Immature natural killer cell (primary cell): ENCODE results near the gene TMEM30A. TPM values are rescaled to one million over a fixed set of nuclear protein-coding genes. Genes with fewer than 3 reads are reported as not detected.
A peak's percentile ranks its signal among the peaks of the same experiment; 100 is the strongest.

Experiments
- DNase-seq, 3 donors: peaks; one replicate each; pipeline ENCODE4 v3.0.0; 2022; ENCODE audit warnings: mixed read lengths in 1 of 3
- H3K27ac Mint-ChIP-seq, 6 donors: one replicate each; pipeline ENCODE4 v1.8.0; 2020; ENCODE audit warnings: mixed read lengths in 6 of 6, mild to moderate bottlenecking in 5 of 6, inconsistent platforms in 4 of 6, moderate library complexity in 3 of 6
- H3K27me3 Mint-ChIP-seq, 3 donors: one replicate each; pipeline ENCODE4 v1.8.0; 2020 to 2021; ENCODE audit warnings: low read depth in 3 of 3, mild to moderate bottlenecking in 3 of 3, mixed read lengths in 3 of 3, moderate library complexity in 3 of 3, inconsistent platforms in 1 of 3
- H3K36me3 Mint-ChIP-seq, 3 donors: one replicate each; pipeline ENCODE4 v1.8.0; 2020; ENCODE audit warnings: mixed read lengths in 3 of 3, inconsistent platforms in 2 of 3, mild to moderate bottlenecking in 2 of 3
- H3K4me1 Mint-ChIP-seq, 2 donors: one replicate each; pipeline ENCODE4 v1.8.0; 2020; ENCODE audit warnings: inconsistent platforms in 2 of 2, mild to moderate bottlenecking in 2 of 2, mixed read lengths in 2 of 2, moderate library complexity in 1 of 2
- H3K4me3 Mint-ChIP-seq, 5 donors: one replicate each; pipeline ENCODE4 v1.8.0; 2020; ENCODE audit warnings: mild to moderate bottlenecking in 5 of 5, mixed read lengths in 5 of 5, inconsistent platforms in 3 of 5, moderate library complexity in 3 of 5
- H3K9me3 Mint-ChIP-seq, 6 donors: one replicate each; pipeline ENCODE4 v1.8.0; 2020; ENCODE audit warnings: mild to moderate bottlenecking in 6 of 6, mixed read lengths in 6 of 6, inconsistent platforms in 4 of 6, moderate library complexity in 3 of 6
- polyA plus RNA-seq, 3 donors: library from polyadenylated mRNA; unstranded; fragments of 300-500 nt; fragmentation: Illumina TruSeq; gene quantifications; one replicate each; pipeline ENCODE4 v1.2.3, GENCODE V29; 2021

TMEM30A gene
- polyA plus RNA-seq, 3 donors from 2014 or later = 47.5 to 81.9 (median 56.0) TPM

DNA sequence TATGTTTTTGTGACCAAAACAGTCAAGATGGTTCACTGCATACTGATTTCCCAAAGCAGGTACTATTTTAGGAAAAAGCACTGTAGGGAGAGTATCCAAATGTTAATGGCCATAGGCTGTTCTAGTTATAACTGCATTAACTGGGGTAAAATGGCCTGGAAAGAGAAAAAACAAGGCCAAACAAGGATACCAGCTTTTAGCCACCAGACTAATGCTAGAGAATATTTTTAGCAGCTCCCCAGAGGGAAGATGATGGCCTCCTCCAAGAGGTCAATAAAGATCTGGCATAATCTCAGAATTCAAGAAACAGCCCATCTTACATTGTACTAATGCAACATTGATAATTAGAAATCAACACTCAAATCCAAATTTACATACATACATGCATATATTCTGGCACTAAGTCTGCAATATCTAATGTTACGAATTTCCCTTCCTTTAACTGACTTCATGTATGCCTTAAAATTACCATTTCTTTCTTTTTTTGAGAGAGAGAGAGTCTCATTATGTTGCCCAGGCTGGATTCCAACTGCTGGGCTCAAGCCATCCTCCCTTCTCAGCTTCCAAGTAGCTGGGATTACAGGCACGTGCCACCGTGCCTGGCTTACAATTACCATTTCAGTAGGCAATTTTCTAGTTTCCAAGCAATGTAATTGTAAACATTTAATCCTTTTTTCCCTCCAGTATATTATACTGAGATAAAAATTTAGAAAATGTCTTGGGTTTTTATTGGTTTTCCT is 50.3 kb downstream of the TMEM30A start:
- no peak overlapping the region for H3K27ac Mint-ChIP-seq
- no peak for DNase-seq
- H3K4me1 Mint-ChIP-seq = peaks cover 0 to 4% of the 10 kb centered on the region in 2 donors
- H3K9me3 Mint-ChIP-seq = no peaks in the 10 kb centered on the region
- no peak overlapping the region for H3K4me3 Mint-ChIP-seq
- peaks cover 3 to 15% (median 7%) of the 10 kb centered on the region in 3 donors for H3K36me3 Mint-ChIP-seq
- no peaks in the 10 kb centered on the region for H3K27me3 Mint-ChIP-seq

DNA sequence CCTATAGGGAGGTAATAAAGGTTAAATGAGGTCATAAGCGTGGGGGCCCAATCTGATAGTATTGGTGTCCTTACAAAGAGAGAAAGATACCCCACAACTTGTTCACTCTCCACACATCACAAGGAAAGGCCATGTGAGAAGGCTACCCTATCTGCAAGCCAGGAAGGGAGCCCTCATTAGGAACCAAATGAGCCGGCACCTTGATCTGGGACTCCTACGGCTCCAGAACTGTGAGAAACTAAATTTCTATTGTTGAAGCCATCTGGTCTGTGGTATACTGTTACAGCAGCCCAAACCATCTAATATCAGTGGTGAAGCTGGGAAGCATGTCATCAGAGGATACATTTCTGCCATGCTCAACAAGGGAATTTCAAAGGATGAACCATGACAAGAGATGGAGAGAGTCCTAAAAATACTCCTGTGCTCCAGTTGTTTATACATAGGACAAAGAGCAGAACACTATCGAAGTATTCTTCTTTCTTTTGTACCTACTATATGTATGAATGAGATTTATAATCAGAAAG is 51.4 kb downstream of the TMEM30A start:
- H3K27ac Mint-ChIP-seq = no peak overlapping the region

DNA sequence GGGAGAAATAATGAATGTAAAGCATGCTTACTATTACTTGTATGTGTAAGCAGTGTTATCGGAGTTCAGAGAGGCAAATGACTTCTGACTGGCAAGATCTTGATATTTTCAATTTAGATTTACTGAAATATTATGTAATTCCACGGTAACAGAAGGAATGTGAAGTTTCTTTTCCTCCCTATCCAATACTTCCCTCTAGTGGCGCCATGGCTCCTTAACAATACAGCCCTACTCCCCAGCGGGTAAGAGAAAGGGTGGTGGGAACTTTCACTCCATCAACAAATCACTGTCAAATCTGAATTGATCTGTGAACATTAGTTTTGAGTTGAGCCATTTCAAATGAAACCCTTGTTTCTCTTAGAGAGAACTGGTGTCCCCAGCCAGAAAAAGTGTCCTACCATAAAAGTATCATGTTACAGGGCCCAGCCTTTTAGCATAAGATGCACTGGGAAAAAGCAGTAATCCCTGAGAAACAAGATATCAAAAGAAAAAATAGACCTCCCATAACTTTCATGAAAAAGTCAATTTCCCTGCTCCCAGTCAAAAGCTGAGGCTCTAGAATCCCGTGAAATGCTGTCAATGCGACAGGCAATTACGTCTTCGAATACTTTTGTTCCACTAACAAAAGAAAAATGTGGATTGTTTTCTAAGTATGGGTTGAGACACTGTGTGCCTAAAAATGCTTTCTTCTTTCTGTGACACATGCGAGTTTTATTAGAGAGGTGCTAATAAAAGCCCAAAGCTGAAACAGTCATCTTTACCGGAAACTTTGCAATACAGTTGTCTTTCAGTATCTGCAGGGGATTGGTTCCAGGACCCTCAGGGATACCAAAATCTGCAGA is 53.9 kb downstream of the TMEM30A start:
- no peaks in the 10 kb centered on the region for H3K9me3 Mint-ChIP-seq
- H3K27me3 Mint-ChIP-seq = peaks cover 1 to 7% (median 3%) of the 10 kb centered on the region in 3 donors
- no peaks in the 10 kb centered on the region for H3K36me3 Mint-ChIP-seq

More for the DNA sequence above, 51.4 kb downstream of the TMEM30A start:
- H3K4me3 Mint-ChIP-seq = no peak overlapping the region
- peaks cover 3 to 7% (median 5%) of the 10 kb centered on the region in 3 donors for H3K36me3 Mint-ChIP-seq
- no peaks in the 10 kb centered on the region for H3K9me3 Mint-ChIP-seq
- peaks cover 0 to 4% of the 10 kb centered on the region in 2 donors for H3K4me1 Mint-ChIP-seq
- peaks cover 0 to 3% (median 0%) of the 10 kb centered on the region in 3 donors for H3K27me3 Mint-ChIP-seq
- no peak for DNase-seq

DNA sequence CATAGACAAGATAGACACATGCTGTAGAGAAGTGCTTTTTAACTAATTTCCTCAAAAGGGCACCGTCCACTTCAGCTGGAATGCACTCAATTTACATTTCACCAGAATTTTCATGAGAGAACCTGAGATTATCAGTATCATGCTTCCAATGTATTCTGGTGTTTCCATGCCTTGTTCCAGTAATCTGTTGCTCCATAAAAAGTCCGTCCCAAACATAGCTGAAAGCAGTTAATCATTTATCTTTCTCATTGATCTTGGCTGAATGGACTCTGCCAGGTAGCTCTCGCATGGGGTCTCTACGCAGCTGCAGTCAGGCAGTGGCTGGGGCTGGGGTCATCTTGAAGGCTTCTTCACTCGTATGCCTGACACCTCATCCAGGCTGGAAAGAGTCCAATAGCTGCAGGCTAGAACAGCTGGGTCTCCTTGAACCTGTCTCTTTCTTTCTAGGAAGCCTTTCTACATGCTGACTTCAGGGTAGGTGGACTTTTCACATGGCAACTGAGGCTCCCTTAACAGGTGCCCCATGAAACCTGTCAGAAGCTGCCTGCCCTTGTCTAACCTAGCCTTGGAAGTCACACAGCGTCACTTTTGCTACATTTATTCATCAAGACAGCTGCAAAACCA is 60.2 kb downstream of the TMEM30A start:
- Mint-ChIP-seq H3K27ac (no peak overlapping the region), H3K36me3 (no peaks in the 10 kb centered on the region), H3K4me3 (no peak overlapping the region), H3K27me3 (peaks cover 3 to 19% (median 4%) of the 10 kb centered on the region in 3 donors), H3K9me3 (no peaks in the 10 kb centered on the region), H3K4me1 (no peaks in the 10 kb centered on the region)
- DNase-seq = no peak

More for the DNA sequence above, 53.9 kb downstream of the TMEM30A start:
- DNase-seq = no peak
- Mint-ChIP-seq H3K4me3 (no peak overlapping the region), H3K27ac (no peak overlapping the region), H3K4me1 (no peaks in the 10 kb centered on the region)

GRCh38 chr6:75223428-75223827 is 61.2 kb downstream of the TMEM30A start:
- H3K4me1 Mint-ChIP-seq = no peaks in the 10 kb centered on the region
- no peak overlapping the region for H3K4me3 Mint-ChIP-seq
- H3K9me3 Mint-ChIP-seq = no peaks in the 10 kb centered on the region

DNA sequence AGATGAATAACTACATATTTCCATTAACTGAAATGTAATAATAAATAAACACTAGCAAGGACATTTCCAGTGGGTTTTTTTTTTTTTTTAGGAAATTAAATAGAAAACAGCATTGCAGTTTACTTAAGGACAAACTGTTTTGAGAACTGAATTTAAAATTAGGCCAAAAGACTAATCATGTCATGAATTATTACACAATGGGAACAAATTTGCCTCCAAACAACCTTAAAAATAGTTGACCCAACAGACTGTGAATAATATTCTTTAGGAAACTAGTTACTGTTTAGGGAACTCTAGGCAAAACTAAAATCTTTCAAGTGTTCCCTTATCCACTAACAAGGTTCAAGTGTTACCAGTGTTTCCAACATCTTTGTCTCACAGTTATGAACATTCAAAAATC is 62.3 kb downstream of the TMEM30A start:
- no peaks in the 10 kb centered on the region for H3K36me3 Mint-ChIP-seq
- H3K27ac Mint-ChIP-seq = no peak overlapping the region
- no peaks in the 10 kb centered on the region for H3K9me3 Mint-ChIP-seq
- no peak for DNase-seq
- no peaks in the 10 kb centered on the region for H3K4me1 Mint-ChIP-seq
- peaks cover under 1 to 21% (median 2%) of the 10 kb centered on the region in 3 donors for H3K27me3 Mint-ChIP-seq
- no peak overlapping the region for H3K4me3 Mint-ChIP-seq

More at GRCh38 chr6:75223428-75223827, 61.2 kb downstream of the TMEM30A start:
- DNase-seq = no peak
- Mint-ChIP-seq H3K27me3 (peaks cover 0 to 23% (median 4%) of the 10 kb centered on the region in 3 donors), H3K27ac (no peak overlapping the region), H3K36me3 (no peaks in the 10 kb centered on the region)

DNA sequence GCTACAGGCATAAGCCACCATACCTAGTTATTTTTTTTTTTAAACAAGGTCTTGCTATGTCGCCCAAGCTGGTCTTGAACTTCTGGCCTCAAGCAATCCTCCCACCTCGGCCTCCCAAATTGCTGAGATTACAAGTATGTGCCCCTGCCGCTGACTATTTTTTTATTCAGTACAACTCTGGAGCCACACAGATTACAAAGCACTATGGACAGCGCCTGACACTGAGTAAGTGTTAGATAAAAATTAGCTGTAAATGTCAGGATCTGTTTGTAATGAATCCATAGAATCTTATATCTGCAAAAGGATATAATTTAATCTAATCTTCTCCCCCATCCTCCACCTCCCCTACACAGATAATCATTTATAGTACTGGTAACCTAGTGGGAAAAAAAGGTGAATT is 63.5 kb downstream of the TMEM30A start:
- no peaks in the 10 kb centered on the region for H3K36me3 Mint-ChIP-seq
- no peaks in the 10 kb centered on the region for H3K9me3 Mint-ChIP-seq
- no peak overlapping the region for H3K4me3 Mint-ChIP-seq
- no peak overlapping the region for H3K27ac Mint-ChIP-seq
- H3K27me3 Mint-ChIP-seq = peaks cover 3 to 21% (median 4%) of the 10 kb centered on the region in 3 donors
- no peak for DNase-seq
- H3K4me1 Mint-ChIP-seq = no peaks in the 10 kb centered on the region

GRCh38 chr6:75220357-75220756 is 64.2 kb downstream of the TMEM30A start:
- H3K27ac Mint-ChIP-seq = no peak overlapping the region
- no peaks in the 10 kb centered on the region for H3K4me1 Mint-ChIP-seq
- peaks cover 4 to 20% (median 5%) of the 10 kb centered on the region in 3 donors for H3K27me3 Mint-ChIP-seq
- H3K36me3 Mint-ChIP-seq = no peaks in the 10 kb centered on the region
- no peaks in the 10 kb centered on the region for H3K9me3 Mint-ChIP-seq
- no peak overlapping the region for H3K4me3 Mint-ChIP-seq
- DNase-seq = no peak

DNA sequence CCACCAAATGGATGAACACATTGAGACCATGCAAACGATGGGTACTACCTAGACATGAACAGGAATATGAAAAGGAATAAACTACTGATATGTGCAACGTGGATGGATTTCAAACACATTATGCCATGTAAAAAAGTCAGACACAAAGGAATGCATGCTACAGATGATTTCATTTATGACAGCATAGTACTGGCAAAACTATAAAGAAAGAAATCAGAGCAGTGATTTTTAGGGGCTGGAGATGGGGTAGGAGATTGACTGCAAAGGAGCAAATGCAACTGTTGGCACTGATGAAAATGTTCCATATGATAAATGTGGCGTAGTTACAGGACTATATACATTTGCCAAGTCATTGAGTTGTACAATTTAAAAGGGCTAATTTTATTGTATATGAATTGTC is 65.3 kb downstream of the TMEM30A start:
- Mint-ChIP-seq H3K36me3 (no peaks in the 10 kb centered on the region), H3K27ac (no peak overlapping the region), H3K4me3 (no peak overlapping the region), H3K27me3 (peaks cover 4 to 17% (median 5%) of the 10 kb centered on the region in 3 donors), H3K9me3 (no peaks in the 10 kb centered on the region), H3K4me1 (no peaks in the 10 kb centered on the region)
- DNase-seq = no peak

DNA sequence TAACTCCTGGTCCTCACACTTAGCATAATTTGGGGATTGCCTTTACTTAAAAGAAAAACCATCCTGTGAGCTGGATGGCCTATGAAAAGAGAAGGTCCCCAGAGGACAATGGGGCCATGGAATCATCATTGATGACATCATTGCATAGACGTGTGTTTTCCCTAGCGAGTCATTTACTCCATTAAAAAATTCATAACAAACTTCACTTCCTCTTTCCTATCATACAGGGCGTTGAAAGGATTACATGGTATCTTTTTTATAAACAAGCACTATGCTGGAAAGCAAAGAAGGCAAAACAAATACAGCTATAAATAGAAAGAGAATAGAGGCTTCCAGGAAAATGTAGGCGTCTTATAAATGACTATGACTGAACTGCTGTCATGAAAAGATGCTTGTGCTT is 67.4 kb downstream of the TMEM30A start:
- Mint-ChIP-seq H3K36me3 (no peaks in the 10 kb centered on the region), H3K4me3 (no peak overlapping the region), H3K27ac (peak overlapping the region in 1 of 6 donors; percentile 64), H3K4me1 (no peaks in the 10 kb centered on the region), H3K27me3 (peaks cover 4 to 17% (median 7%) of the 10 kb centered on the region in 3 donors), H3K9me3 (no peaks in the 10 kb centered on the region)
- no peak for DNase-seq

DNA sequence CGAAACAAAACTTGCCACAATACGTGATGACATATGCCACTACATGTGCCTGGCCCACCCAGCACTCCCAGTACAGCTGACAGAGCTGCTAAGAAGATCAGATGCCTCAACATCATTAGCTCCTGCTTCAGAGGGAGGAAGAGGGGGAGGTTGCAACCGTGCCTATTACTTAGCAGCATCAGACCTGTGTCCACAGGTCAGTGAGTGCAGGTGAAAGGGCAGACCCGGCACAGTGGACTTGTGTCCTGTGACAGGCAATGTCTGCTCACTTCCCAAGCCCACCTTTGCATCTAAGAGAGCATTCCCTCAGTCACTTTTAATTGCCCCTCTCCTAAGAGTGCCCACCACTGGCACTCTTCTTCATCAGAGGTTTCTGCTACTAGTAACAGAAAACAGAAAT is 69.3 kb downstream of the TMEM30A start:
- Mint-ChIP-seq H3K9me3 (no peaks in the 10 kb centered on the region), H3K27me3 (peaks cover 4 to 15% (median 7%) of the 10 kb centered on the region in 3 donors), H3K36me3 (no peaks in the 10 kb centered on the region), H3K4me3 (no peak overlapping the region), H3K4me1 (no peaks in the 10 kb centered on the region), H3K27ac (no peak overlapping the region)
- DNase-seq = no peak

GRCh38 chr6:75213732-75214131 is 70.9 kb downstream of the TMEM30A start:
- Mint-ChIP-seq H3K4me1 (peaks cover 4 to 6% of the 10 kb centered on the region in 2 donors), H3K36me3 (no peaks in the 10 kb centered on the region), H3K27ac (no peak overlapping the region), H3K27me3 (peaks cover 6 to 16% (median 10%) of the 10 kb centered on the region in 3 donors), H3K4me3 (no peak overlapping the region), H3K9me3 (no peaks in the 10 kb centered on the region)
- no peak for DNase-seq

- Mint-ChIP-seq H3K4me3 (no peak overlapping the region), H3K9me3 (no peaks in the 10 kb centered on the region), H3K4me1 (peaks cover 11 to 12% of the 10 kb centered on the region in 2 donors), H3K27me3 (peaks cover 10 to 22% (median 16%) of the 10 kb centered on the region in 3 donors), H3K27ac (no peak overlapping the region), H3K36me3 (no peaks in the 10 kb centered on the region)
- DNase-seq = no peak
These were observed 71.5 kb downstream of the TMEM30A start for GRCh38 chr6:75213112-75213511.
